ENCODE results near the gene ASB8.

Gene ASB8

DNA sequence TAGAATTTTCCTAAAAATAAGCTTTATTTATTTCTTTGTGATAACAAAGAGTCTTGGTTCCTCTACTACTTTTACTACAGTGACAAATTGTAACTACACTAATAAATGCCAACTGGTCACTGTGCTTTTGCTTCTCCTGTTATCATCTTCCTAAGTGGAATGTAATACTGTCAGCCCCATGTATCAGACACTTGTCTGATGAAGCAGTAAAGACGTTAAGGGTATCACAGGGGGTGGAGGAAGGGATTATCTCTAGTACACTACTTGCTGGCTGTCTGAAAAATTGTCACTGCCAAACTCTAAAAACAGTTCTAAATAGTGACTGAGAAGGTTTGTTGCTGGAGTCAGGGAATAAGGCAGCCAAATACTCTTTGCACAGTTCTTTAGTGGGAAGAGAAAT, 11.3 kb downstream of the ASB8 start:
- no peak overlapping the region for H3K9ac ChIP-seq (ENCODE audit: low read length)
- no peak overlapping the region for H2AFZ ChIP-seq (ENCODE audit: low read length)
- H3K27me3 ChIP-seq (replicated peaks; ENCODE audit: insufficient read depth, low read length): no peaks in the 10 kb centered on the region
- no peak overlapping the region for H3K4me3 ChIP-seq (ENCODE audit: low read length)
- H3K9me2 ChIP-seq (replicated peaks; ENCODE audit: insufficient read depth, low read length): no peaks in the 10 kb centered on the region
- H3F3A ChIP-seq (ENCODE audit: insufficient read depth, low read length): no peaks in the 10 kb centered on the region
- H4K20me1 ChIP-seq (ENCODE audit: insufficient read depth, low read length): no peaks in the 10 kb centered on the region
- no peak overlapping the region for H3K27ac ChIP-seq (ENCODE audit: low read length)
- no peak overlapping the region for H3K4me2 ChIP-seq (ENCODE audit: low read depth, low read length)
- no peaks in the 10 kb centered on the region for H3K9me3 ChIP-seq (replicated peaks; ENCODE audit: insufficient read depth, low read length)
- no peak for DNase-seq
- H3K79me2 ChIP-seq (ENCODE audit: low read length): no peaks in the 10 kb centered on the region
- peaks cover 17% of the 10 kb centered on the region; the same call in 1 of the 2 replicates for H3K36me3 ChIP-seq (replicated peaks; ENCODE audit: insufficient read depth, low read length)
- H3K4me1 ChIP-seq (ENCODE audit: low read length): no peaks in the 10 kb centered on the region
- TF ChIP-seq EZH2phosphoT487 (IDR thresholded peaks at IDR 0.05; ENCODE audit: low read length) (no peak), EZH2 (optimal IDR thresholded peaks at IDR 0.05; ENCODE audit: low read depth, low read length) (no peak)
- TF ChIP-seq, protein P1, sequence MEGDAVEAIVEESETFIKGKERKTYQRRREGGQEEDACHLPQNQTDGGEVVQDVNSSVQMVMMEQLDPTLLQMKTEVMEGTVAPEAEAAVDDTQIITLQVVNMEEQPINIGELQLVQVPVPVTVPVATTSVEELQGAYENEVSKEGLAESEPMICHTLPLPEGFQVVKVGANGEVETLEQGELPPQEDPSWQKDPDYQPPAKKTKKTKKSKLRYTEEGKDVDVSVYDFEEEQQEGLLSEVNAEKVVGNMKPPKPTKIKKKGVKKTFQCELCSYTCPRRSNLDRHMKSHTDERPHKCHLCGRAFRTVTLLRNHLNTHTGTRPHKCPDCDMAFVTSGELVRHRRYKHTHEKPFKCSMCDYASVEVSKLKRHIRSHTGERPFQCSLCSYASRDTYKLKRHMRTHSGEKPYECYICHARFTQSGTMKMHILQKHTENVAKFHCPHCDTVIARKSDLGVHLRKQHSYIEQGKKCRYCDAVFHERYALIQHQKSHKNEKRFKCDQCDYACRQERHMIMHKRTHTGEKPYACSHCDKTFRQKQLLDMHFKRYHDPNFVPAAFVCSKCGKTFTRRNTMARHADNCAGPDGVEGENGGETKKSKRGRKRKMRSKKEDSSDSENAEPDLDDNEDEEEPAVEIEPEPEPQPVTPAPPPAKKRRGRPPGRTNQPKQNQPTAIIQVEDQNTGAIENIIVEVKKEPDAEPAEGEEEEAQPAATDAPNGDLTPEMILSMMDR (IDR thresholded peaks at IDR 0.05; ENCODE audit: low read length): no peak

DNA sequence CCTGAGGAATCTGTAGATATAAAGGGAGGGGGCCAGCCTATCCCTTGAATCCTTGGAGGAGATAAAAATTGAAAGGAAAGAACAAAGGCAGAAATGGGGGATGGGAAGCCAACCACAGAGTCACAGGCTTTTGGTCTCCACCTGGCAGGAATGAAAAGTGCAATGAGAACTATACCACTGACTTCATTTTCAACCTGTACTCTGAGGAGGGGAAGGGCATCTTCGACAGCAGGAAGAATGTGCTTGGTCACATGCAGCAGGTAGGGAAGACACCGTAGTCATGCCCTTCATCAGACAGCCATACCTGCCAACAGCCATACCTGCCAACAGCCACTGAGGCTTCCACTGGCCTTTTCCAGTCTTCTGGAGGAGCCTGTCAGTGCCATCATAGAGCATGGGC, 13.4 kb downstream of the ASB8 start:
- H3K36me3 ChIP-seq (replicated peaks; ENCODE audit: insufficient read depth, low read length): peaks cover 19% of the 10 kb centered on the region; the same call in 1 of the 2 replicates

DNA sequence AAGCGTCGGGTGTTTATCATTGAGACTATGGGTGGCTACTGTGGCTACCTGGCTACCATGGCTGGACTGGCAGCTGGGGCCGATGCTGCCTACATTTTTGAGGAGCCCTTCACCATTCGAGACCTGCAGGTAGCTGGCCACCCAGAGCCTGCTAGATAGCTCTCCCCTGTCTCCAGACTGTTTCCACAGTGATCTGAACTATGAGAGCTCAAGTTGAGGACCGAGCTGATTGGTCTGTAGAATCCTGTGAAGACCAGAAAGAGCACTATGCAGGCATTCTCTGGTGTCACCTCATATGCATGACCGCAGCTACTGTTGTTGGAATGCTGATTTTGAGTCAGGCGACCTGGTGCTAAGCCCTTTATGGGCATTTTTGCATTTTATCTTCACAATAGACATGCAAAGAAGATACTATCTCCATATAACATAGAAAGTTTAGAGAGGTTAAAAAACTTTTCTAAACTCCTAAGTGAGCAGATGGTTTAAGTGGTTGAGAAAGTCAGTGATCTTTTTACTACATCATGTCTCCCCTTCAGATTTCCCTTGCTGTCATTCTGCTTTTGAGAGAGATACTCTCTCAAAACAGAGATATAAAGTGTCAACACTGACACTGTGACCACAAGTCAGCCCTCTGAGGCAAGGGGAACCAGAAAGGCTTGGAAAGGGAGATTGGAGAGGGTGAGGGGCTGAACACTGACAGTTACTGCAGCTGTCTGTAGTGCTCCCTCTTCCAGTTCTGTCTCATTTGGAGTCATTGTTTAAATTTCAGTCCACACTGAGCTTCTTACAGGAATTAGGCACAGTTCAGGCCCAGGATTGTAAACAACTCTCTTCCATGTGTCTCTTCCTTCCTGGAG, 14.3 kb downstream of the ASB8 start:
- Histone ChIP-seq H3K9me3 (replicated peaks; ENCODE audit: insufficient read depth, low read length) (no peaks in the 10 kb centered on the region), H3K36me3 (replicated peaks; ENCODE audit: insufficient read depth, low read length) (peaks cover 19% of the 10 kb centered on the region; the same call in 1 of the 2 replicates), H3F3A (ENCODE audit: insufficient read depth, low read length) (no peaks in the 10 kb centered on the region), H3K27me3 (replicated peaks; ENCODE audit: insufficient read depth, low read length) (no peaks in the 10 kb centered on the region), H3K9ac (ENCODE audit: low read length) (no peak overlapping the region), H3K4me2 (ENCODE audit: low read depth, low read length) (no peak overlapping the region), H2AFZ (ENCODE audit: low read length) (no peak overlapping the region), H3K79me2 (ENCODE audit: low read length) (no peaks in the 10 kb centered on the region), H3K27ac (ENCODE audit: low read length) (no peak overlapping the region), H3K4me3 (ENCODE audit: low read length) (no peak overlapping the region), H4K20me1 (ENCODE audit: insufficient read depth, low read length) (no peaks in the 10 kb centered on the region), H3K9me2 (replicated peaks; ENCODE audit: insufficient read depth, low read length) (no peaks in the 10 kb centered on the region), H3K4me1 (ENCODE audit: low read length) (no peaks in the 10 kb centered on the region)
- DNase-seq: no peak
- TF ChIP-seq EZH2 (optimal IDR thresholded peaks at IDR 0.05; ENCODE audit: low read depth, low read length): no peak
- no peak for TF ChIP-seq EZH2phosphoT487 (IDR thresholded peaks at IDR 0.05; ENCODE audit: low read length)
- TF ChIP-seq, protein P1 (IDR thresholded peaks at IDR 0.05; ENCODE audit: low read length): no peak

More for the DNA sequence above, 13.4 kb downstream of the ASB8 start:
- TF ChIP-seq, protein P1 (IDR thresholded peaks at IDR 0.05; ENCODE audit: low read length): no peak
- TF ChIP-seq EZH2 (optimal IDR thresholded peaks at IDR 0.05; ENCODE audit: low read depth, low read length): no peak
- no peak for TF ChIP-seq EZH2phosphoT487 (IDR thresholded peaks at IDR 0.05; ENCODE audit: low read length)
- Histone ChIP-seq H3K4me1 (ENCODE audit: low read length) (no peaks in the 10 kb centered on the region), H4K20me1 (ENCODE audit: insufficient read depth, low read length) (no peaks in the 10 kb centered on the region), H3K79me2 (ENCODE audit: low read length) (no peaks in the 10 kb centered on the region), H3F3A (ENCODE audit: insufficient read depth, low read length) (no peaks in the 10 kb centered on the region), H2AFZ (ENCODE audit: low read length) (no peak overlapping the region), H3K4me3 (ENCODE audit: low read length) (no peak overlapping the region), H3K9me3 (replicated peaks; ENCODE audit: insufficient read depth, low read length) (no peaks in the 10 kb centered on the region), H3K4me2 (ENCODE audit: low read depth, low read length) (no peak overlapping the region), H3K27me3 (replicated peaks; ENCODE audit: insufficient read depth, low read length) (no peaks in the 10 kb centered on the region), H3K27ac (ENCODE audit: low read length) (no peak overlapping the region), H3K9me2 (replicated peaks; ENCODE audit: insufficient read depth, low read length) (no peaks in the 10 kb centered on the region), H3K9ac (ENCODE audit: low read length) (no peak overlapping the region)
- no peak for DNase-seq
